ENCODE measurements around the gene ZNF436.
A peak's percentile ranks its signal among the peaks of the same experiment; 100 is the strongest.
"Not testable (repeated sequence)": the region's sequence is repeated elsewhere in the genome, so short reads cannot be mapped to it uniquely, and the experiment has no call there.

ZNF436 gene

DNA sequence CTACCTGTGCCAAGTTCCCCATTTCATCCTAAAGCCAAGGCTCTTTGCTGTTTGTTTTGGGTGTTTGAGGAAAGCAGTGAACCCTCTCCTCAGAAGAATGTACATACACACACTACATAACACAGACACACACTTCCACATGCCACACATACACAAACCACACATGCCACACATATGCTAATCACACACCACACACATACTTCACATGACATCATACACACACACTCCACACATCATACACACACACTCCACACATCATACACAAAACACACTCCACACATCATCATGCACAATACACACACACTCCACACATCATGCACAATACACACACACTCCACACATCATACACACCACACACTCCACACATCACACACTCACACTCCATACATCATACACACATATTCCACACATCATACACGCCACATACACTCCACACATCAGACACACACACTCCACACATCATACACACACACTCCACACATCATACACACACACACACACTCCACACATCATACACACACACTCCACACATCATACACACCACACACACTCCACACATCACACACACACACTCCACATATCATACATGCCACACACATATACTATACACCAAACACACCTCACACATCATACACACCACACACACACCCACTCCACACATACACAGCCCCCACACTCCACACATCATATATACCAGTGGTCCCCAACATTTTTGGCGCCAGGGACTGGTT, 22.7 kb upstream of the ZNF436 start:
- no peak for DNase-seq

DNA sequence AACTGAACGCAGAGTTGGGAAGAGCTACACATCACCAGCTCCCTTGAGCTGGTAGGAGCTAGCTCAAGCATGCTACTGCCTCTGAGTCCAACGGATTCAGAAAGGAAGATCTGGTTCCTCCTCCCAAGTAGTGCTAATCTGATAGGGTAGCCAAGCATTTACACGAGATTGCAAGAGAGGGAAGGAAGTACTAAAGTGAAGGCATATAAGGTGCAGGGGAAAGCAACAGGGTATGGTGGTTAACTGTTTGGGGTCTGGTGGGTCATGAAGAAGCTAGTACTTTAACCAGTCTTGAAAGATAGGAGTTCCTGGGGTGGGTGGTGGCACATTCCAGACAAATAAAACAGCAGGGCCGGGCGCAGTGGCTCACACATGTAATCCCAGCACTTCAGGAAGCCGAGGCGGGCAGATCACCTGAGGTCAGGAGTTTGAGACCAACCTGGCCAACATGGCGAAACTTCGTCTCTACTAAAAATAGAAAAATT, 20.2 kb upstream of the ZNF436 start:
- DNase-seq, result no peak

DNA sequence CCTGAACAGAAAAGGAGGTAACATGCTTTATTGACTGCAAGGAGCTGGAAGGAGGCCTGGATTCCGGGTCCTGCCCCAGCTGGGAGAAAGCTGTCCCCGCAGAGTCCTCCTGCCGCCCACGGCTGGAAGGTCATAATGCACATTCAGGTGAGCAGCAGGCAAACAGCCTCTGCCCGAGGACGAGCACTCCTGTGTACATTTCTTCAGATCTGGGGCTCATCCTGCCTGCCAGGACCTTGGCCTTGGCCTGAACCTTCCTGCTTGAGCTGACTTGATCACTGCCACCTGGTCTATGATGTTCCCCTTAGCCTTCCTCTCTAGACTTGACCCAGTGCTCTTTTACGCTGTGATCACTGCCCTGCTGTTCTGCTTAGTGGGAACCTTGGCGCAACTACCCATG, 17.9 kb upstream of the ZNF436 start:
- DNase-seq, result no peak

DNA sequence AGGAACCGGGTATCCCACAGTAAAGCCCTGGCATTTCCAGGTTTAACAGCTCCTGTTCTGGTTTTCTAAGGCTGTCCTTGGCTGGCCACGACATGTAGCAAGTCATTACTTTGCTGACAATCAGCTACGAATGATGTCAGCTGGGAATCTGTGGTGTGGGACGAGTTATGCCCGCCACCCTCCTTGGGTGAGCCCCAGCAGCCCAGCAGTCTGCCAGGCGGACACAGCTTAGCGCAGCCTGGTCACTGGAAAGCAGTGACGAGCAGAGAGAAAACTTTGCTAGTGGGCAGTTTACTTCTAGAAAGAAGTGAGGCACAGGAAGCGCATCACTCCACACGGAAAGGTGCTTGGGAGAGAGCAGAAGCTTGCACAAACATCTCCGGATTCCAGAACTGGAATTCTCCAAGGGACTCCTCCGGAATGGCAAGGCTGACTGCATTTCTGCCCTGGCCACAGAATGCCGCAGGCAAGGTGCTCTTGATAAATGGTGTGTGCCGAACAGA, 15.5 kb upstream of the ZNF436 start:
- no peak for DNase-seq

DNA sequence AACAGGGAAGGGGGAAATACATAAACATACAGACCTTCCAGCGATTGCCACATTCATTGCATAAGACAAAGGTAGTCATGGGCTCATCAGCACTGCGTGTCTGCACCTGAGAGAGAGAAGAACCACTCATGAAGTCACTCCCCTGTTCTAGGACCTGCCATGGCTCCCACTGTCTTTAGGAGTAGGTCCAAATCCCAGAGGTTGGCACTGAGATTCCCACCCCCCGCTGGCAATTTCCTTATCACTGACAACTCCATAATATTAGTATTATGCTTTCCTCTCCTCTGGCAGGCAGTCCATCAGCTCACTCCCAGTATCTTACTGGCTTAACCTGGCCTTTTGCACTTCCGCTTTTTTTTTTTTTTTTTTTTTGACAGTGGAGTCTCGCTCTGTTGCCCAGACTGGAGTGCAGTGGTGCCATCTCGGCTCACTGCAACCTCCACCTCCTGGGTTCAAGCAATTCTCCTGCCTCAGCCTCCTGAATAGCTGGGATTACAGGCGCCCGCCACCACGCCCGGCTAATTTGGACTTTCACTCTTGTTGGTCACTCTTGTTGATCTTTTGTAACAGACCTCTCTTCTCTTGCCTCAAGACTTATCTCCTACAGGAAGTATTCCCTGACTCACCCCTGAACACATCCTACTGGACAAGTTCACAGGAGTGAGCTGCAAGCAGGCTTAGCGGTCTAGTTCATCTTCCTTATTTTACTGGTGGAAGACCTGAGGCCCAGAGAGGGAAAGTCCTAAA, 14.8 kb upstream of the ZNF436 start:
- DNase-seq, result no peak

DNA sequence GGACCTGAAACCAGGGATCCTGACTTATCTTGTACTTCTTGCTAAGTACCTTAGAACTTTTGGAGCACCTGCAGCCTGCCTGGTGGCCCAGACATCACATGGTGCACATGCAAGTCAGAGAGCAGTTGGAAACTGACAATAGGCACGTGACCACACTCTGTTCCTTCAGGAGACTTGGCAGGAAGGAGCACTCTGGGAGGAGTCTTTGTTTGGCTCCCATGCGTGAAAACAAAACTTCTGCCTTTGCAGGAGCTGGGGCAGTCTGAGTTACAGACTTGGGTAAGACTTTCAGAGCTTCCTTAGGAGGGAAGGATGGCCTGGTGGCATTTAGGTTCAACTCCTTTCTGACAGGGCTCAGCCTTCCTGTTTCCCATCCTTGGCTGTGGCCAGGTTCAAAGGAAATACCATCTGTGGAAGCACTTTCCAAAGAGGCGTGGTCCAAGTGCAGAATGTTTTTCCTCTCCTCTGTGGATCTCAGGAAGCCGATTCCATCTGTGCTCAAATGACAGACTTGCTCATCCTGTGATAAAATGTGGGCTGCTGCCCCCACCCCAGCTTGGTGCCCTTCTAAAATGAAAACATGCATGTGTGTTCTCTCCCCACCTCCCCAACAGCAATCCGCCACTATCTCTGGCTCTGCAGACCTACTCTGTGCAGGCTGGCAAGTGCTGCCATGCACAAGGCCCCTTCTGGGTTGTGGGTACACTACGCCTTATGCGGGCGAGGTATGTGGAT, 14.1 kb upstream of the ZNF436 start:
- no peak for DNase-seq

DNA sequence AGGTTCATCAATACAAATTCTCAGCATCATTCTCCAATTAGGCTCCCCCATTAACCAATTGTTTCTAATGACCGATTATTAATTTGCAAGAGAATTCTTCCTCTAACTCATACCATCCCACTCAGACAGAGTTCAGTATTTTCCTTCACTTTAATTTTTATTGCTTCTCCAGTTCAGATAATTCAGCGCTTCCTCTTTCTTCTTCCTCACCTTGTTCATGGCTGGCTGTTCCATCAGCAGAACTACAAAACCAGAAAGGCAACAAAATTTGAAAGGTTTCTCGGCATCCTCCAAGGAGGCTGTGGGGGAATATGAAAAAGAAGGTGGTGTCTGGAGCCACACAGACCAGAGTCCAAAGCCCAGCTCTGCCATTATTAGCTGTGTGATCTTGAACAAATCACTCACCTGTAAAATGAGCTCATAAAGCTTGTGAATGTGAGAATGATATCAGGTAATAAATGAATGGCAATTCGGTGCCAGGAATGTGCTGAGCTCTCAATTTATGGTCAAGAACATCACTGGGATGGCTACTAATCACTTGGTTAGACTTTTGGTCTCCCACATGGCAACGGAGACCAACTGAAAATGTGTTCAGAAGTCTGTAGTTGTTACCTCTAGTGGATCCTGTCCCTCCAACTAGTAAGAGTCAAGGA, 11.7 kb upstream of the ZNF436 start:
- no peak for DNase-seq

DNA sequence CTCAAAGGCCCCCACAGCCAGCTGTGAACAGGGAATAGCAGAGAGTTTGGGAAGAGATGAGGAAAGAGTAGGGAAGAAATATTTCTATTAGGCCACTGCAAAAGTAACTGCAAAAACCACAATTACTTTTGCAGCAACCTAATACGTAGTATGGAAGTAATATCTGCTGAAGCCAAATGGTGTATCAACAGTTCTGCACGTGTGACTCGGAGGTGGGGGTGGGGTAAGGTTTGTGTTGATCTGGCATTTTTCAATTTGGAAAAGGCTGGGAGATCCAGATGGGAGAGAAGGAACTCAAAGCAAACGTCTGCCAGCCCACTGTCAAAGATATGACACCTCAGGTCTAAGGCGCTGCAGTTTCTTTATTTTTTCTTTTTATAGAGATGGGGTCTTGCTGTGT, 11.1 kb upstream of the ZNF436 start:
- no peak for DNase-seq

DNA sequence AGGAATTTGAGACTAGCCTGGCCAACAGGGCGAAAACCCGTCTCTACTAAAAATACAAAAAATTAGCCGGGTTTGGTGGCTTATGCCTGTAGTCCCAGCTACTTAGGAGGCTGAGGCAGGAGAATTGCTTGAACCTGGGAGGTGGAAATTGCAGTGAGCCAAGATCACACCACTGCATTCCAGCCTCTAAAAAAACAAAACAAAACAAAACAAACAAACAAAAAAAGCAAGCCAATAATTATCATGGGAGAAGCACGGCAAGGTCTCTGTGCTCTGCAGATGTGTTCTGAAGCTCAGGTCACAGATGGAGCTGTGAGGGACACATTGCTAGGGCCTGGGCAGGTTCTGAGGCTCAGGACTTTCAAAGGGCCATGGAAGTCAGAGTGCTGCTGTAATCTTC, 10.6 kb upstream of the ZNF436 start:
- not testable (repeated sequence) for DNase-seq

DNA sequence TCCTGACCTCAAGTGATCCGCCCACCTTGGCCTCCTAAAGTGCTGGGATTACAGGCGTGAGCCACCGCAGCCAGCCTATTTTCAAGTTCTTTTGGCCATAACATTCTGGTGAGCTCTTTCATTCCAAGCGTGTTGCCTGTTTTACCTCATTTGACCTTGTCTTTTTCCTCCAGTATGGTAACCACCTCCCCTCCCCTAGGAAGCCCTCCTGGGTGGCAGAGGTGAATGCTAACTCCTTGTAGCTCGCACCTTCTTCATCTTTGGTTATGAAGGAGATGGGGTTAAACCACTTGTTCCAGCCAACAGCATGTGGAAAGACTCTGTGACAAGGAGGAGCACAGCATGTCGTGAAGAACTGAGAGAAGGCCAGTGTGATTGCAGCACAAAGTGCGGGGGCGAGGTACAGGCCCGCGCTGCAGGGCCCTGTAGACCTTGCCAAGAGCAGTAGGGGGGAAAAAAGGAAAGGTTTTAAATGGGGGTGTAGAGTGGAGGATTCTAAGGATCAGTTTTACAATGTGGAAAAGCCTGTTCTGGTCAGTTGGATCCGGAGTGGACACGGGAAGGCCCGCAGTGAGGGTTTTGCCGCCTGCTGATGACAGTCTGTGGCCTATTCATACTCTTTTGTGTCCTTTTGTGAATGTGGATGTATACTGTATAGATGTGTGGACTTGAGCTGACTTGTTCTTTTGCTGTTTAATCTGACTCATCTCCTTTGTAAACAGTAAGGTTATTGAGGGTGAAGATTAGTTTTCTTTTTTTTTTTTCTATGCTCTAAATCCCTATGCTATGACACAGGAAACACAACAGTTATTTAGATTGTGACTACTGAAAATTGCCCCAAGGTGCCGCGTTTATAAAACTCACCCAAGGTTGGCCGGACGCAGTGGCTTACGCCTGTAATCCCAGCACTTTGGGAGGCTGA, 7.5 kb upstream of the ZNF436 start:
- DNase-seq, result peak; percentile 48 to 63

DNA sequence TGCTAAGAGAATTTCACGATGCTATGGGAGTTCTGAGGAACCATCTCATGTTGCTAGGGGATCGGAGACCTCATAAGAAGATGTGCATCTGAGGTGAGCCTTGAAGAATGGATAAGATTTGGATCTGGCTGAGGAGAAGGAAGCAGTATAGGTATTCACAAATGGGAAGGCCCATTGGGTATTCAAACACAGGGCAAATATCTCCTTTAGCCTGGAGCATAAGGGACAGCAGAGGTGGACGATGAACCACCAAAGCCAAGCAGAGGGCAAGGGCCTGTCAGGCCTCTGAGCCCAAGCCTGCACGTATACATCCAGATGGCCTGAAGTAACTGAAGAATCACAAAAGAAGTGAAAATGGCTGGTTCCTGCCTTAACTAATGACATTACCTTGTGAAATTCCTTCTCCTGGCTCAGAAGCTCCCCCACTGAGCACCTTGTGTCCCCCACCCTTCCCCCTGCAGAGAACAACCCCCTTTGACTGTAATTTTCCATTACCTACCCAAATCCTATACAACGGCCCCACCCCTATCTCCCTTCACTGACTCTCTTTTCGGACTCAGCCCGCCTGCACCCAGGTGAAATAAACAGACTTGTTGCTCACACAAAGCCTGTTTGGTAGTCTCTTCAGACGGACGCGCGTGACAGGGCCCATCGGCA, 4.6 kb upstream of the ZNF436 start:
- DNase-seq, result not testable (repeated sequence)

DNA sequence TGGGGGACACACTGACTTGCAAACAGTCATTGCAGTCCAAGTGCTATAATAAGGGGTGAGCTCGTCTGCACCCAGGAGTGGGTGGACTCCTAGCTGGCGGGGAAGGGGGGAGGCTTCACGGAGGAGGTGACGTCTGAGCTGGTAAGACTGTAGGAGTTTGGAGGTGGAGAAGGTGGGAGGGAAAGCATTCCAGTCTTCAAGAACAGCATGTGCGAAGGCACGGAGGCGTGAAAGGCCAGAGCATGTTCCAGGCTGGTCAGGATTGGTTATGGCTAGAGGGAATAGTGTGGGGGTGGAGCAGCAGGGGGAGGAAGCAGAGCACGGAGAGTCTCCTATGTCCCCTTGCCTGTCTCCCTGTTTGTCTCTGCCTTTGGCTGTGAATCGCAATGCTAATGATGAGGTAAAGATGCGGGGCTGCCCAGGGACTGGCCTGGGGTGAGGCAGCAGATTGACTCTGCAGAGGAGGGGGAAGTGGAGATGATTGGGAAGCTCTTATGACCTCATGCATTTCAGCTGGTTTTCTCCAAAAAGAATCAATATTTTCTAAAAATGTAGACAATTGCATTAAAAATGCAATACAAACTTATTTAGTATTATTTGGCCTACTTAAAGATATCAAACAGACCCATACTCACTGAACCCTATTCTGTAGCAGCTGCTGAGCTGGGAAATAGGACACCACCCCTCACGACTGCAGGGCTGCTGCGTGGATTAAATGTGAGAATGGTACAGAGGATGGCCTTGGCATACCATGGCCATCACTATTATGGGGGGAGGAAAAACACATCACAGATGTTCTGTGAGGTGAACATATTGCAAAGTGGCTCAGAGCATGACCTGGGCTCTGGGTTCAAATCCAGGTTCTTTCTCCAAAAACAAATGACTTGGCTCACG, 2.6 kb upstream of the ZNF436 start:
- DNase-seq, result no peak

DNA sequence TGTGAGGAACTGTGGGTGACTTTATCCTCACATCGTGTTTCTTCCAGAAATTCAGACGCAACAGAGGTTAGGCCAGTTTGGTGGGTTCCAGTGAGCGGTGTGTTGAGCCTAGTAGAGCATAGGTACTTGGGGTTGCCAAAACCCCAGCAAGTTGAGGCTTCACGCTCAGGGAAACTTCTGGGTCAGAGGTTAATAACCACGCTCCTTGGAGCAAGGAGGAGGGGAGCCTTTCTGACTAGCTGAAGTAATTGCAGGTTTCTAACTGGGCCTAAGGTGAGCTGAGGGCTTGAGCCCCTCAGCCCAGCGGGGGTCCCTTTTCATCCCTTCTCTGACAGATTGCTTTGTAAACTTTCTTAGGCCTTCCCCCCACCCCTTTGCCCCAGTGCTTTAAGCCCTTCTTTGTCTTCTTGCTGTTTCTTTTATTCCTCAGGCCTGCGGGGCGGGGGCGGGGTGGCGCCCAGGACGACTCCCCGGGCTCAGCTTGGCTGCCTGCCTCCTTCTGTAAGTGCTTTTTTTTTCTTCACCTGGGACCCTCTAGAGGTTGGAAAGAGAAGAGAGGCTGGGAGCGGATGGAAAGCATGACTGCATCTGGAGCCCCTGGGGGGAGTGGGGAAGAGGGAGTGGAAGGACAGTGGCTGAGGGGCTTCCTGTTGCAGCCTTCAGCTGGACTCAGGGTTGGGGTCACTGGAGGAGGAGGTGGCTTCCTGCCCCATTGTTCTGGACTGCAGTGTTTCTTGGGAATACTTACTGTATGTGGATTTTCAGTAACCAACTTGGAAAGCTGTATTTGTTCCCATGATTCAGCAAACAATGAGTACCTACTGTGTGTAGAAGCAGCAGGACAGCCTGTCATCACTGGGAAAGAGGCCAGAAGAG, 1.3 kb upstream of the ZNF436 start:
- DNase-seq, result no peak

DNA sequence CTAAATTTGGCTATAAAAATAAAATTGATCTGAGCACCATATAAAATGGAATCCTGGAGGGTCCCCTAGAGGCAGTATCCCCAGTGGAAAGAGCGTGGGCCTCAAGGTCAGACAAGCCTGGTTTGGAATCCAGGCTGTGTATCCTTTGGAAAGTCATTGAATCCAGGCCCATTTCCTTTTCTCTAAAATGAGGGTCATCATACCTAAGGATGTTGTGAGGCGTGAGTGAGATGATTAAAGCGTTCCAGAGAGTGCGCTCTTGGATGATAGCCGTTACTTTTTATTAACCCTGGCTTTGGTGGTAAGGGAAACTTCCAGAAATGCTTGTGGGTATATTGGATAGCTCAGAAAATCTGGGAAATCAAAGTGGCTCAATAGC, 683 bp upstream of the ZNF436 start:
- no peak for DNase-seq

DNA sequence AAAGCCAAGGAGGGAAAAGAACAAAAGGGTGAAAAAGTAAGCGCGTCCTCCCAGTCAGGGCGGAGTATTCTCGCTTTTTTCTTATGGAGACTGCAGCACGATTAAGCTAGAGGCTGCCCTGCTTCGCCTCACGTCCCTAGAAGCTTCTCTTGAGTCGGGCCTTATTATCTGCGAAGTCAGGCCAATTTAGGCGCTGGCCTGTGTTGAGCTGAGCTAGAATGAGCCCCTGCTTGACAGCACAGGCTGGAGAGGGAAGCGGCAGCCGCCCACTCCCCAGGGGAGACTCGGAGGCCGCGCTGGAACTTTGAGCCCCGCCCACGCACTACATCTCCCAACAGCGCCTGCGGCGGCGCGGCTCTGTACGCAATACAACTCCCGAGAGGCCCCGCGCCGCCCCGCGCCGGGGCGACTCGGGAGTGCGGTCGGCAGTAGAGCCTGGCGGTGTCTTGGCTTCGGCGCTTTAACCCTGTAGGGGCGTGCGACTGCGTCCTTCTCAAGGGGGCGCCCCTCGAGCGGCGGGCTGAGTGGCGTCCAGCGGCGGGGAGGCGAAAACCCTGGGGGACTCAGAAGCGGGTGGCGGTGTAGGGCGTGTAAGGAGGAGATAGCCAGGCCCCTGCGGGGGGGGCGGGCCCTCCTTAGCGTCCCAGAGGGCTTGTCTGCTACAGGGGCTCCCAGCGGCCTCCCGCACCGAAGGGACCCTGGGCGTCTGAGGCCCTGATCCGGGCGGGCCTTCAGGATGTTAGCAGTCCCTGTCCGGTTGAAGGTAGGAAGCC, 888 bp downstream of the ZNF436 start:
- peak; percentile 94 to 95 for DNase-seq

DNA sequence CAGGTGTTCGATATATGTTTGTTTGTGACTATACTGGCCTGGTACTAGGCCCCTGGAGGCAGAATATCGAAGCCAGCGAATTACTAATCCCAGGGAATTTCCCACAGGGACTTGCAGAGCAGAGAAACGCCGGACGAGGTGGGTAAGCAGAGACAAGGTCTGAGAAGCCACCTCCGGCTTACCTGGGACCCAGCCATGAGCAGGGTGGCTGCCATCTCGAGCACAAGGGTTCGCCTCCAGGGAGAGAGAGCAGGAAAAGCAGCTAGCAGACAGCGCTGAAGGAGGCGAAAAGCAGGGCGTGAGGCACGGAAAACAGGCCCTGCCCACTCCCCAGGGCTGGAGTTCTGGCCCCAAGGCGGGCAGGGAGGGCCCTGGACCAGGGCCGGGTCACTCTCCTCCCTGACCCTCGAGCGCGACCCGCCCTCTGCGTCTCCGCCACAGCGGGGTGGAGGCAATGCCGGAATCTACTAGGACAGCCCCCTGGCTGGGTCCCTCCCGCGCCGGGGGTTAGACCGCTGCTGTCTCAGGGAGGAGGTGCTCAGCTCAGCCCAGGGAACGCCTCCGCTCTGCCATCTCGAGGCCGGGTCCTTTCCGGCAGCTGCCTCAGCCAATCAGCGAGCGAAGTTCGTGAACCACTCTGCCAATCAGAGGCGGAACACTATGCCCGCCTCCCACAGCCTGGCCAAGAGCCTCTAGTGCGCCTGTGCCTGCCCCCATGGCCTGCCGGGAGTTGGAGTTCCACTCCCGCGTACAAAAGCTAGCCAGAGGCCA, 1.7 kb downstream of the ZNF436 start:
- peak; percentile 100 for DNase-seq

DNA sequence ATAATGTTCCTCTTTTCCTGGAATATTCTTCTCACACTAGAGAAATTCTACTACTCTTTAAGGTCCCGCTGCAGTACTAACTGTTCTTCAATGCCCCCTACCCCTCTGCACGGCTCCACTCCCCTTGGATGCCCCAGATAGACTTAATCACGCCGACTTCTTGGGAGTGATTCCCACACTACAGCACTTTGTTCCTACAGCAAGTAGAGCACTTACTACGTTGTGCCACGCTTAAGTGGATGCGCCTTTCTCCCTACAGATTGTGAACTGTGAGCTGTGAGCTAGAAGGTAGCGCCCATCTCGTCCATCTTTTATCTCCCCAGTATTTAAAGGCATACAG, 2.2 kb downstream of the ZNF436 start:
- peak in 1 of 2 experiments; percentile 43 for DNase-seq

DNA sequence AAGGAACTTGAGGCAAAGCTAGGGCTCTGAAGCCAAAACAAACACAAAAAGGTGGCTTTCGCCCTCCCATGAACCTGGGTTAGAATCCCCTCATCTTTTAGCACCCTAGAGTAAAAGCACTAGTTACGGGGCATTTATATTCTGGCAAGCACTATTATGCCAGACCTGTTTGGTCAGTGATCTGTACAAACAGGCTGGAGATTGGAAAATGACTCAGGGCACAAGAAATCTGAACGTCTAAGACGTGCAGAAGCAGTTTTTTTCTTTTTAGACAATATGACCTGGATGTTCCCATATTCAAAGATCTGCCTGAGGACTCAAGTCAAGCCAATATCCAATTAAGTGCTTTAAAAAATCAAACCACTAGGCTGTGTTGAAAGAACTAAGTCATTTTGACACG, 3.0 kb downstream of the ZNF436 start:
- no peak for DNase-seq
